HG02870 (cell line): ENCODE data around the gene CACNA1B.
"Not testable (repeated sequence)": the region's sequence is repeated elsewhere in the genome, so short reads cannot be mapped to it uniquely, and the experiment has no call there.

Experiments used
- ATAC-seq: cut with Tn5 transposase; IDR thresholded peaks from one replicate; pipeline ENCODE4 v1.9.1; 2021; ENCODE audit warnings: mild to moderate bottlenecking, moderate library complexity; ENCODE audit not compliant: unreplicated experiment

The CACNA1B gene

GRCh38 chr9:138010861-138011260 is 133.3 kb downstream of the CACNA1B start:
- ATAC-seq: no peak

- ATAC-seq: no peak
Measured at GRCh38 chr9:138011951-138012500, 134.4 kb downstream of the CACNA1B start.

- ATAC-seq: no peak
Measured at GRCh38 chr9:138013273-138013672, 135.7 kb downstream of the CACNA1B start.

- no peak for ATAC-seq
Measured at GRCh38 chr9:138013836-138014562, 136.4 kb downstream of the CACNA1B start.

- no peak for ATAC-seq
Measured at GRCh38 chr9:138014563-138014945, 137.0 kb downstream of the CACNA1B start.

- ATAC-seq: no peak
Measured at GRCh38 chr9:138015021-138015829, 137.6 kb downstream of the CACNA1B start.

GRCh38 chr9:138016406-138017187 is 139.0 kb downstream of the CACNA1B start:
- ATAC-seq: no peak

- no peak for ATAC-seq
Measured at GRCh38 chr9:138017200-138017599, 139.6 kb downstream of the CACNA1B start.

- not testable (repeated sequence) for ATAC-seq
Measured at GRCh38 chr9:138019514-138019913, 141.9 kb downstream of the CACNA1B start.

GRCh38 chr9:138020120-138020794 is 142.7 kb downstream of the CACNA1B start:
- ATAC-seq: no peak

- no peak for ATAC-seq
Measured at GRCh38 chr9:138020795-138021182, 143.2 kb downstream of the CACNA1B start.

- no peak for ATAC-seq
Measured at GRCh38 chr9:138021251-138022056, 143.9 kb downstream of the CACNA1B start.

GRCh38 chr9:138022121-138022741 is 144.6 kb downstream of the CACNA1B start:
- ATAC-seq: no peak

GRCh38 chr9:138022756-138023393 is 145.3 kb downstream of the CACNA1B start:
- ATAC-seq: no peak

GRCh38 chr9:138023394-138024124 is 146.0 kb downstream of the CACNA1B start:
- ATAC-seq: no peak

- ATAC-seq: no peak
Measured at GRCh38 chr9:138024131-138024530, 146.5 kb downstream of the CACNA1B start.

GRCh38 chr9:138024831-138025291 is 147.3 kb downstream of the CACNA1B start:
- ATAC-seq: no peak

- ATAC-seq: no peak
Measured at GRCh38 chr9:138025417-138025816, 147.8 kb downstream of the CACNA1B start.
